DOHH2 (cell line): ENCODE measurements around the gene ECHS1.
"Not testable (repeated sequence)": the region's sequence is repeated elsewhere in the genome, so short reads cannot be mapped to it uniquely, and the experiment has no call there.

ENCODE experiments used
- EZH2phosphoT487 ChIP-seq: fragments of 200-600 bp; sonication (generic); IDR thresholded peaks from 2 replicates; pipeline ENCODE4 v1.6.1; 2017; ENCODE audit warnings: borderline replicate concordance, mild to moderate bottlenecking, antibody characterized with exemption, low read length, moderate library complexity, mixed read lengths
- TF ChIP-seq, protein P1 (sequence below): fragments of 200-600 bp; sonication (generic); IDR thresholded peaks from one replicate; pipeline ENCODE4 v1.5.1; 2014; ENCODE audit warnings: antibody characterized with exemption, mild to moderate bottlenecking, low read depth, low read length; ENCODE audit not compliant: poor library complexity, severe bottlenecking

GRCh38 chr10:133320852-133321422 lies 52.2 kb downstream of the ECHS1 start:
- TF ChIP-seq, protein P1, sequence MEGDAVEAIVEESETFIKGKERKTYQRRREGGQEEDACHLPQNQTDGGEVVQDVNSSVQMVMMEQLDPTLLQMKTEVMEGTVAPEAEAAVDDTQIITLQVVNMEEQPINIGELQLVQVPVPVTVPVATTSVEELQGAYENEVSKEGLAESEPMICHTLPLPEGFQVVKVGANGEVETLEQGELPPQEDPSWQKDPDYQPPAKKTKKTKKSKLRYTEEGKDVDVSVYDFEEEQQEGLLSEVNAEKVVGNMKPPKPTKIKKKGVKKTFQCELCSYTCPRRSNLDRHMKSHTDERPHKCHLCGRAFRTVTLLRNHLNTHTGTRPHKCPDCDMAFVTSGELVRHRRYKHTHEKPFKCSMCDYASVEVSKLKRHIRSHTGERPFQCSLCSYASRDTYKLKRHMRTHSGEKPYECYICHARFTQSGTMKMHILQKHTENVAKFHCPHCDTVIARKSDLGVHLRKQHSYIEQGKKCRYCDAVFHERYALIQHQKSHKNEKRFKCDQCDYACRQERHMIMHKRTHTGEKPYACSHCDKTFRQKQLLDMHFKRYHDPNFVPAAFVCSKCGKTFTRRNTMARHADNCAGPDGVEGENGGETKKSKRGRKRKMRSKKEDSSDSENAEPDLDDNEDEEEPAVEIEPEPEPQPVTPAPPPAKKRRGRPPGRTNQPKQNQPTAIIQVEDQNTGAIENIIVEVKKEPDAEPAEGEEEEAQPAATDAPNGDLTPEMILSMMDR, result not testable (repeated sequence)
- TF ChIP-seq EZH2phosphoT487, result not testable (repeated sequence)
